ENCODE results near the gene SSR1.

The SSR1 gene

DNA sequence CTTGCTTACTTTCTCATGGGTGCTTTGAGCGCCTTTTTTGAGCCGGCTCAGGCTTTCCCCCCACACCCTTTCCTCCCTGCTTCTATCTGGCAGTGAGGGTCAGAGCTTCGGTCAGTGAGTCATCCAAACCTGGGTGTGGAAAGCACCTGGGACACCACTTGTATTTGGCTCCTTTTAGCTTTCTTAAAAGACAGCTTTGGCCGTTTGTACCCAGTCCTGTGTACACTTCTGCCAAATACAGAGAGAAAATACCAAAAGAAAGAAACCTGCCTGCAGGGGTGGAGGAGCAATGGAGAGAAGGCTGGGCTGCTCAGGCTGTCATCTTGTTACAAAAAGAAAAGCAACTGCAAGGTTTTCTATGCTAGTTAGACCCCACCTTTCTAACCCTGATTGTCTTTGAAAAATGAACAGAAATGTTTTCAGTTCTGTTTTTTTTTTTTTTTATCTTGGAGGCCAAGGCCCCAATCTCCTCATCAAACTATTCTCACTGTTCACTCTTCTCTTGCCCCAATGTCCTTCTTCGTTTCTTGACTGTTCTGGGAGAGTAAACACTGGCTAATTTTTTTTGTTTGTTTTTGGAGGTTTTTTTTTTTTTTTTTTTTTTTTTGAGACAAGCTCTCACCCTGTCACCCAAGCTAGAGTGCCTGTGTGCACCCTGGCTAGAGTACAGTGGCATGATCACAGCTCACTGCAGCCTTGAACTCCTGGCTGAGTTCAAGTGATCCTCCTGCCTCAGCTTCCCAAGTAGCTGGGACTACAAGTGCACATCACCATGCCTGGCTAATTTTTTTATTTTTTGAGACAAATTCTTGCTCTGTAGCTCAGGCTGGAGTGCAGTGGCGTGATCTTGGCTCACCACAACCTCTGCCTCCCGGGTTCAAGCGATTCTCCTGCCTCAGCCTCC is 76.4 kb downstream of the SSR1 start:
- DNase-seq: no peak

DNA sequence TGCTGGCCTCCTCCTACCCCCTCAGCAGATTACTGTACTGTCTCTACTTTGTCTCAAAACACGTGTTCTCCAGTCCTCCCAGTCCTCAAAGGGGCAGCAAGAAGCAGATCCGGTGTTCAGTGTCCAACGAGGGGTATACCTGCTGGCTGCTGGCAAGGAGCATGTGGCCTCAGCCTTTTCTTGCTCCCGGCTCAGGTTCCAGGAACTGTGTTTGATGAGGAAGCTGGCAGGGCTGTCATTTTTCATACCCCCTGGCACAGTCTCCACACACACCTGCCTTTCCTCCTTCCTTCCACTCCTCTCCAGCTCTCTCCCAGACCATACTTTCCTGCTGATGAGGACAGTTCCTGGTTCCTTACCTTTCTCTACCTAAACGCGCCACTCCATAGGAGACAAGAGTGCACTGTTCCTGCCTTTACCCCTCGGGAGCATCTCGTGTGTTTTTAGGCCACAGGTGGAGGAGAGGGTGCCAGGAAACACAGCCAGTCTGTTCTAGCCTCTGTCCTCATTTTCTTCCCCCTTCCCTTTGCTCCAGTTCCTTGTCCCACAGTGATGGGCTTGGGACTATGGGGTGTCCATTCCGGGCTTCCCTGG is 77.2 kb downstream of the SSR1 start:
- no peak for DNase-seq

DNA sequence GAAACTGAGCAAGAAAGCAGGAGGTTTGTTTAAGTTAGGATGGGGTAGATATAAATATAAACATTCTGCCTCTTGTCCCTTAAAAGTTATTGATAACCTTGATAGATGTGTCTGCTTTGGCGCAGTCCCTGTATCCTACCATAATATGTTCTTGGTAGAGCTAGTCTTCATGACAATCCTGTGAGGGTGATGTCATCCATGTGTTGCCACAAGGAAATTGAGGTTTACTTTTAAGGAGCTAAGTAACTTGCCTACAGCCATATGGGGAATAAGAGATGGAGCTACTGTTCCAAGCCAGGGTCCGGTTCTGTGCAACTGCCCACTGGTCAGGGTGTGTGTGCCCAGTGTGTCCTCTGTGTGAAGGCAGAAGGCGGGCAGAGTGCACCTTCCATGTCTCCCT is 78.5 kb downstream of the SSR1 start:
- DNase-seq: no peak

DNA sequence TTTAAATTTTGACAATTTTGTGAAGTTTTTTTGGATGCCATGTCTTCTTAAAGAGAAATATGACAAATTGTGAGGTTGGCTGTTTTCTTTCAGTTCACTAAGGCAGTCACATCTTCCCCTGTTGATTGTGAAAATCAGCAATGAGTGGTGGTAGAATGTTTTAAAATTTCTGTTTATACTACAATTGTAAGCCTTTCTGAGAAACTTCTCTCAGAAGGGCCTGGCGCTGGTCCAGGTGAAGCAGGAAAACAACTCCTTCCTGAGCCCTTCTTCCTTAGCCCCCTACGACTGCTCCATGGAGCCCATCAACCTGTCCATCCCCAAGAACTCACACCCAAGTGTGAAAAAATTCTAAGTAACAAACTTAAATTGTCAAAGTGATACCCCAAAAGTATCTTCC is 80.6 kb downstream of the SSR1 start:
- no peak for DNase-seq

DNA sequence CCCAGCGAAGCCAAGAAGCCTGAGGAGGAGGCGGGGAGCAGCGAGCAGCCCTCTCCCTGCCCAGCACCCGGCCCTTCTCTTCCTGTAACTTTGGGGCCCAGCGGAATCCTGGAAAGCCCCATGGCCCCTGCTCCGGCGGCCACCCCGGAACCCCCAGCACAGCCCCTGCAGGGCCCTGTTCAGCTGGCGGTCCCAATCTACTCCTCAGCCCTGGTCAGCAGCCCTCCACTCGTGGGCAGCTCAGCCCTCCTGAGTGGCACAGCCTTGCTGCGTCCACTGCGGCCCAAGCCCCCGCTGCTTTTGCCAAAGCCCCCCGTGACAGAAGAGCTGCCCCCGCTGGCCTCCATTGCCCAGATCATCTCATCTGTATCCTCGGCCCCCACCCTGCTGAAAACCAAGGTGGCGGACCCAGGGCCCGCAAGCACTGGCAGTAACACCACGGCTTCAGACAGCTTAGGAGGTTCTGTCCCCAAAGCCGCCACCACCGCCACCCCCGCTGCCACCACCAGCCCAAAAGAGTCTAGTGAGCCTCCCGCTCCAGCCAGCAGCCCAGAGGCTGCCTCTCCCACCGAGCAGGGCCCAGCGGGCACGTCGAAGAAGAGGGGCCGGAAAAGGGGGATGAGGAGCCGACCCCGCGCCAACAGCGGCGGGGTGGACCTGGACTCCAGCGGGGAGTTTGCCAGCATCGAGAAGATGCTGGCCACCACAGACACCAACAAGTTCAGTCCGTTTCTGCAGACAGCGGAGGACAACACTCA is 81.9 kb downstream of the SSR1 start:
- no peak for DNase-seq

DNA sequence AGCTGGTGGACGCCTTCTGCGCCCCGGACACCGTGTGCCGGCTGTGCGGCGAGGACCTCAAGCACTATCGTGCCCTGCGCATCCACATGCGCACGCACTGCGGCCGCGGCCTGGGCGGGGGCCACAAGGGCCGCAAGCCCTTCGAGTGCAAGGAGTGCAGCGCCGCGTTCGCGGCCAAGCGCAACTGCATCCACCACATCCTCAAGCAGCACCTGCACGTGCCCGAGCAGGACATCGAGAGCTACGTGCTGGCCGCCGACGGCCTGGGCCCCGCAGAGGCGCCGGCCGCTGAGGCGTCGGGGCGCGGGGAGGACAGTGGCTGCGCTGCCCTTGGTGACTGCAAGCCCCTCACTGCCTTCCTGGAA is 82.7 kb downstream of the SSR1 start:
- no peak for DNase-seq

DNA sequence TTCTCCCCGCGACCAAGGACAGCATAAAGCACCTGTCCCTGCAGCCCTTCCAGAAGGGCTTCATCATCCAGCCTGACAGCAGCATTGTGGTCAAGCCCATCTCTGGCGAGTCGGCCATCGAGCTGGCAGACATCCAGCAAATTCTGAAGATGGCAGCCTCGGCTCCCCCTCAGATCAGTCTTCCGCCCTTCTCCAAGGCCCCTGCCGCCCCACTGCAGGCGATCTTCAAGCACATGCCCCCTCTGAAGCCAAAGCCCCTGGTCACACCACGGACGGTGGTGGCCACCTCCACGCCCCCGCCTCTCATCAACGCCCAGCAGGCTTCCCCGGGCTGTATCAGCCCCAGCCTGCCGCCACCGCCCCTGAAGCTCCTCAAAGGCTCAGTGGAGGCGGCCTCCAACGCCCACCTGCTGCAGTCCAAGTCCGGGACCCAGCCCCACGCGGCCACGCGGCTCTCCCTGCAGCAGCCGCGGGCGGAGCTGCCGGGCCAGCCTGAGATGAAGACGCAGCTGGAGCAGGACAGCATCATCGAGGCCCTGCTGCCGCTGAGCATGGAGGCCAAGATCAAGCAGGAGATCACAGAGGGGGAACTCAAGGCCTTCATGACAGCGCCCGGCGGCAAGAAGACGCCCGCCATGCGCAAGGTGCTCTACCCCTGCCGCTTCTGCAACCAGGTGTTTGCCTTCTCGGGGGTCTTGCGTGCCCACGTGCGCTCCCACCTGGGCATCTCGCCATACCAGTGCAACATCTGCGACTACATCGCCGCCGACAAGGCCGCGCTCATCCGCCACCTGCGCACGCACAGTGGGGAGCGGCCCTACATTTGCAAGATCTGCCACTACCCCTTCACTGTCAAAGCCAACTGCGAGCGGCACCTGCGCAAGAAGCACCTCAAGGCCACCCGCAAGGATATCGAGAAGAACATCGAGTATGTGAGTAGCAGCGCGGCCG is 83.3 kb downstream of the SSR1 start:
- DNase-seq: no peak

DNA sequence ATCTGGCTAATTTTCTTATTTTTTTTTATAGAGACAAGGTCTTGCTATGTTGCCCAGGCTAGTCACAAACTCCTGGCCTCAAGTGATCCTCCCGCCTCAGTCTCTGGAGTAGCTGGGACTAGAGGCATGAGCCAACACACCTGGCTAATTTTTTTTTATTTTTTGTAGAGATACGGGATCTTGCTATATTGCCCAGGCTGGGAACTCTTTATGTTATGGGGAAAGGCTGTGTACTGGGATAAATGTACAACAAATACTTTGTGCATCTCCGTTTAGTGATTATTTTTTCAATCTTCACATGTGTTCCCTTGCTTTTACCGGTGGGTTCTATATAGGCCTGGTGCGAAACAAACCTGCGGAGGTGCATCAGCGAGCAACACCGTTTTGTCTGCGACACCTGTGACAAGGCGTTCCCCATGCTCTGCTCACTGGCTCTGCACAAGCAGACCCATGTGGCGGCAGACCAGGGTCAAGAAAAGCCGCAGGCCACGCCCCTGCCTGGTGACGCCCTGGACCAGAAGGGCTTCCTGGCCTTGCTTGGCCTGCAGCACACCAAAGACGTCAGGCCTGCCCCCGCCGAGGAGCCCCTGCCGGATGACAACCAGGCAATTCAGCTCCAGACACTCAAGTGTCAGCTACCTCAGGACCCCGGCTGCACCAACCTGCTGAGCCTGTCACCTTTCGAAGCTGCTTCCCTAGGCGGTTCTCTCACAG is 84.2 kb downstream of the SSR1 start:
- DNase-seq: no peak

DNA sequence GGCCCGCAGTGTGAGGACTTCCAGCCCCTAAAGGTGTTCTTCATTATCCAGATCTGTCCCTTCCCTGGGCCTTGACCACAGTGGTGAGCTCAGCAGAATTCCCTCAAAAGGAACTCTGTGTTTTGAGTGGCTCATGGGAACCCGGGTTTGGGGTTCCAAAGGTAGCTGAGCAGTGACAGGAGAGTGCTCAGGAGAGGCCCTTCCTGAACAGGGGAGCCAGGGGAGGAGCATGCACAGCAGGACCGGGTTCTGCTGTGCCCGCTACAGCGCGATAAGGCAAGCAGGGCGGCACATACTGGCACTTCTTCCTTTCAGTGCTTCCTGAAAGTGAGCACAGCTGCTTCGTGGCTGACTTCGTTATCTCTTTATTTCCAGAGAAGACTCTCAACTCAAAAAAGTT is 88.3 kb downstream of the SSR1 start:
- no peak for DNase-seq

DNA sequence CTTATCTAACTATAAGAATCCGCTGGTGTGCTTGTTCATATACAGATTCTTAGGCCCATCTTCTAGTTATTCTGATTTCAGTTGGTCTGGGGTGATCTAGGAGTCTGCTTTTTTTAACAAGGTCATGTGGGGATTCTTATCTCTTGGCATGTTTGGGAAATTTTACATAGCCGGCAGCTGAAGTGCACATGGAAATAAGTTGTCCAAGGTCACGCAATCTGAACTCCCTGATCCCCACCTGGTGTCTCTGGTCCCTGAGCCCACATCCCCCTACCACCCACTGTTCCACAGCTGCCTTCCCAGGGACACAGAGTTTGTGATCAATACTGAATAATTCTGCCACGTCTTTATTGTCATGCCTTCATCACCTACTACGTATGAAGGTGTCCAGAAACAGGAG is 90.8 kb downstream of the SSR1 start:
- DNase-seq: no peak

DNA sequence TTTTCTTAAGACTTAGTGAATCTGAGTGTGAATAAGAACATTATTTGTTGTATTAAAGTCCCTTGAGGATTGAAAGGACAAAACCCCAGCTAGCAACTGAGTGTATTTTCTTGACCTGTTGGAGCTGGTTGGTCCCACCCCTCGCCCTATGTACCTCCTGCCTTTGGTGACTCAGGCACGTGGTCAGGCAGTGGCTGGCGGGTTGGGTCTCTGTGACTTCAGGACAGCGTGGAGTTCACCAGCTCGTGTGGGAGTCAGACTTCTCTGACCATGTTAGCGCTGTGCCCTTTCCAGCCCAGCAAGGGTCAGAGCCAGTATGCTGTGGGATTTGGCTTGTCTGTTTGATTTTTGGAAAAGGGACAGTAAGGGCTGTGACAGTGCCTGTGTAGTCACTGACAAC is 93.7 kb downstream of the SSR1 start:
- DNase-seq: no peak

DNA sequence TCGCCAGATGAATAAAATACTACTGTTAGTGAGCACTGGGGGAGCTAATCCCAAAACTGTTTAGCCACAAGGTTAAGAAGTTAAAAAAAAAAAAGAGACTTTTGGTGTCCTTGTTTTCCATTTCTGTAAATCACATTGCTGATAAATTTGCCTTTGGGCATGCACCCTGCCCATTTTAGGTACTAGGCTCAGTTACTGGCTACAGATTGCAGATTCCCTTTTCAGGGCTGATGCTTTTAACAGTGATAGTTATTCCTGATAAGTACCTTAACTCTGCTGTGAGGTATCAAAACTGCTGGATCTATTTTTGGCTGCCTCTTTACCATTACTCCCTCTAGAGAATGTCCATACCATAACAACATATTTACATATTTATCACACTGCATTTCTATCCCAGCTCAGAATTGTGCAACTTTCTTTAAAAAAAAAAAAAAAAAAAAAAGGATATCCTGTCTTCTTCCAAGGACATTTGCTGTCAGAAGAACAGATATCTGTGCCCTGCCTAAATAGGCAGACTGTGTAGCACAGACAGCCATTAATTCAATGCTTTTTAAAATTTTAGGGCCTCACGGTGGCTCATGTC is 94.5 kb downstream of the SSR1 start:
- DNase-seq: no peak
